HG03442 (cell line): ENCODE measurements around the gene NUP210L.
"Not testable (repeated sequence)": the region's sequence is repeated elsewhere in the genome, so short reads cannot be mapped to it uniquely, and the experiment has no call there.

Experiments
- ATAC-seq: cut with Tn5 transposase; IDR thresholded peaks from one replicate; pipeline ENCODE4 v1.9.1; 2021; ENCODE audit warnings: mild to moderate bottlenecking, moderate library complexity; ENCODE audit not compliant: unreplicated experiment

The NUP210L gene

DNA sequence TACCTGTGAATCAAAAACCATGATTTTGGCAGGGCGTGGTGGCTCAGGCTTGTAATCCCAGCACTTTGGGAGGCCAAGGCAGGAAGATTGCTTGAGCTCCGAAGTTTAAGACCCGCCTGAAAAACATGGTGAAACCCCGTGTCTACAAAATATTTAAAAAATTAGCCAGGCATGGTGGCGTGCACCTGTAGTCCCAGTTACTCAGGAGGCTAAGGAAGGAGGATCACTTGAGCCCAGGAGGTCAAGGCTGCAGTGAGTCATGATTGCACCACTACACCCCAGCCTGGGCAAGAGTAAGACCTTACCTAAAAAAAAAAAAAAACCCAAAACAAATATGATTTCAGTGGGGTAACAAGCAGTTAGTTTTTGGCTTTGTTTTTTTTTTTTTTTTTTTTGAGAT lies 54.7 kb downstream of the NUP210L start:
- ATAC-seq, result not testable (repeated sequence)

- ATAC-seq, result no peak
These were observed 57.0 kb downstream of the NUP210L start for GRCh38 chr1:154097873-154098272.

DNA sequence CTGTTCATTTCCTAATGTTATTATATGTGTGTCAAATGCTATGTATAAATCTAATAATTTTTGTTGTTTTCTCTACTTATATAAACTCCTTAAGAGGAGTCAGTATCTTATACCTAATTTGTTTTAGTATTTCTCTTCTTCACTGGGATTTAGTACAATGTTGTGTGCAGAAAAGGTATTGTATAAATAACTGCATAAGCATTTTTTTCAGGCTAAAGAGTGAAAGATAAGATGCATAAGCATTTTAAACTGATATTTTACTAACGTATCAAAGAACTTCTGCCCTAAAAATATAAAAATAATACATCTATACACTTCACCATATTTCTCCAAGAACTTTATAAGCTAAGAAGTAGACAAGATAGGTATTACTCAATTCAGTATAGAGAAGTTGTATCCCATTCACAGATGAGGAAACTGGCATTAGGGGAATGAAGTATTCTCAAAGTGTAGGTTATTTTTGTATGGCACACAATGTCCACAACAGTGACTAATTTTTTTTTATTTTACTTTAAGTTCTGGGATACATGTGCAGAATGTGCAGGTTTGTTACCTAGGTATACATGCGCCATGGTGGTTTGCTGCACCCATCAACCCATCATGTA lies 59.3 kb downstream of the NUP210L start:
- no peak for ATAC-seq

- no peak for ATAC-seq
These were observed 60.5 kb downstream of the NUP210L start for GRCh38 chr1:154094411-154094810.

DNA sequence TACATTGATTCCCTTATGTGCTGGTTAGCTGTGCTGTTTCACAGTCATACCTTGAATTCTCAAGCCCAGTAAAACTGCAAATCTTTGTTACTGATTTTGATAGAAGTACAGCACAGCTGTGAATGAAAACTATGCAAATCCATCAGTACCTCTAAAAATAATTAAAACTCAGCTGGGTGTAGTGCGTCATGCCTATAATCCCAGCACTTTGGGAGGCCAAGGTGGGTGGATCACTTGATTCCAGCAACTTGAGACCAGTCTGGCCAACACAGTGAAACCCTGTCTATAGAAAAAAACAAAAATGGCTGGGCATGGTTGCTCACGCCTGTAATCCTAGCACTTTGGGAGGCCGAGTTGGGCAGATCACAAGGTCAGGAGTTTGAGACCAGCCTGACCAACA lies 61.2 kb downstream of the NUP210L start:
- ATAC-seq, result no peak

DNA sequence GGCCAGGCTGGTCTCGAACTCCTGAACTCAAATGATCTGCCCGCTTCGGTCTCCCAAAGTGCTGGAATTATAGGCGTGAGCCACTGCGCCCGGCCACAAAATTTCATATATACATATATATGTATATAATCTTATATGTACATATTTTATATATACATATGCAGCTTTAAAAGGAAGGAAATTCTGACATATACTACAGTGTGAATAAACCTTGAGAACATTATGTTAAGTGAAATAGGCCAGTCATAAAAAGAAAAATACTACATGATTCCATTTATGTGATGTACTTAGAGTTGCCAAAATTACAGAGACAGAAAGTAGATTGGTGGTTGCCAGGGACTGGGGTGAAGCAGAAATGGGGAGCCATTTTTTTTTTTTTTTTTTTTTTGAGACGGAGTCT lies 63.2 kb downstream of the NUP210L start:
- ATAC-seq, result no peak

DNA sequence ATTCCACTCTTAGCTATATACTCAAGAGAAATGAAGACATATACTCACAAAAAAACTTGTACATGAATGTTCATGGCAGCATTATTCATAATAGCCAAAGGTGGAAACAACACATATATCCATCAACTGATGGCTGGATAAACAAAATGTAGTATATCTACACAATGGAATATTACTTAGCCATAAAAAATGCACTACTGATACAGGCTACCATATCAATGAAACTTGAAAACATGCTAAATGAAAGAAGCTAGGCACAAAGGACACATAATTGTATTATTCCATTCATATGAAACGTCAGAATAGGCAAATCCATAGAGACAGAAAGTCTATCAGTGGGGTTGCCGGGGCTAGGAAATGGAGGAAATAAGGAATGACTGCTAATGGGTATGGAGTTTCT lies 67.3 kb downstream of the NUP210L start:
- ATAC-seq, result no peak

- not testable (repeated sequence) for ATAC-seq
These were observed 71.8 kb downstream of the NUP210L start for GRCh38 chr1:154083057-154083456.

- no peak for ATAC-seq
These were observed 73.3 kb downstream of the NUP210L start for GRCh38 chr1:154081386-154082126.

DNA sequence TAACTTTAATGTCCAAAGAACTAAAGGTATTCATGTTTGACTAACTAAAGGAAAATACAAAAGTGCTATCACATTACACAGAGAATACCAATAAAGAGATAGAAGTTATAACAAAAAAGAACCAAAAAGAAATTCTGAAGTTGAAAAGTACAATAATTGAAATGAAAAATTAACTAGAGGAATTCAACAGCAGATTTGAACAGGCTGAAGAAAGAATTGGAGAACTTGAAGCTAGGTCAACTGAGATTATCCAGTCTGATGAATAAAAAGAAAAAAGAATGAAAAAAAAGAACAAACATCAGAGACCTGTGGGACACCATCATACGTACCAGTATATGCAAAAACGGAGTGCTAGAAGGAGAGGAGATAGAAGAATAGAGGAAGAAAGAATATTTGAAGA lies 78.5 kb downstream of the NUP210L start:
- no peak for ATAC-seq

- ATAC-seq, result no peak
These were observed 79.1 kb downstream of the NUP210L start for GRCh38 chr1:154075746-154076145.

DNA sequence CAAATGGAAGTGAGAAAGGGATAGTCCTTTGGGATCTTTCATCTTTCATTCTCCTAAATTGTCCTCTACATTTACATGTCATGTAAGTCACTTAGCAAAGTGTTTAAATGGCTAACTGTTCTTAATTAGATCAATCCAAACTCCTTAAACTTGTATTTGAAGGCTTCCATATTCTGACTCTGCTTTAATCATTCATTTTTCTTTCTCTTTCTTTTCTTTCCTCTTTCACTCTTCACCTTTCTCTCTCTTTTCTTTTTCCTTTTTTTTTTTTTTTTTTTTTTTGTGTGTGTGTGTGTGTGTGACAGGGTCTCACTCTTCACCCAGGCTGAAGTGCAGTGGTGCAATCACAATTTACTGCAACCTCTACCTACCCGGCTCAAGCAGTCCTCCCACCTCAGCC lies 92.6 kb downstream of the NUP210L start:
- ATAC-seq, result no peak

GRCh38 chr1:154047436-154047835 lies 107.4 kb downstream of the NUP210L start:
- not testable (repeated sequence) for ATAC-seq

- ATAC-seq, result not testable (repeated sequence)
These were observed 121.2 kb downstream of the NUP210L start for GRCh38 chr1:154033697-154034096.

- ATAC-seq, result no peak
These were observed 134.9 kb downstream of the NUP210L start for GRCh38 chr1:154019940-154020339.

DNA sequence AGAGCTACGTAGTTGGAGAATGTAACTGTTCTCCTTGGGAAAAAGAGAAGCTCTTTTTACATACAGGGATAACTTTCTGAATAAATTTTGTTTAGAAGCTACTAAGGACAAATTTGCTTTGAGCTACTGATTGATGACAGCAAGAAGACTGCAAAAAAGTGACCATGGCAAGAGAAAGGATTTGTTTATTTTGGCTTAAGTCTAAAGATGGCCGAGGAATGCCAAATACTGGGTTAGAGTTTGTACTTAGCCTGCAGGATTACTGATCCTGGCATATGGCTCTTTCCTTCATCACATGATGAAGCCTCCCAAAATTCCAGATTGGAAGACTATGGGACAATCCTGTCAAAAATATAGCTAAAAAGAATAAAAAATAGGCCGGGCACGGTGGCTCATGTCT lies 135.6 kb downstream of the NUP210L start:
- no peak for ATAC-seq

DNA sequence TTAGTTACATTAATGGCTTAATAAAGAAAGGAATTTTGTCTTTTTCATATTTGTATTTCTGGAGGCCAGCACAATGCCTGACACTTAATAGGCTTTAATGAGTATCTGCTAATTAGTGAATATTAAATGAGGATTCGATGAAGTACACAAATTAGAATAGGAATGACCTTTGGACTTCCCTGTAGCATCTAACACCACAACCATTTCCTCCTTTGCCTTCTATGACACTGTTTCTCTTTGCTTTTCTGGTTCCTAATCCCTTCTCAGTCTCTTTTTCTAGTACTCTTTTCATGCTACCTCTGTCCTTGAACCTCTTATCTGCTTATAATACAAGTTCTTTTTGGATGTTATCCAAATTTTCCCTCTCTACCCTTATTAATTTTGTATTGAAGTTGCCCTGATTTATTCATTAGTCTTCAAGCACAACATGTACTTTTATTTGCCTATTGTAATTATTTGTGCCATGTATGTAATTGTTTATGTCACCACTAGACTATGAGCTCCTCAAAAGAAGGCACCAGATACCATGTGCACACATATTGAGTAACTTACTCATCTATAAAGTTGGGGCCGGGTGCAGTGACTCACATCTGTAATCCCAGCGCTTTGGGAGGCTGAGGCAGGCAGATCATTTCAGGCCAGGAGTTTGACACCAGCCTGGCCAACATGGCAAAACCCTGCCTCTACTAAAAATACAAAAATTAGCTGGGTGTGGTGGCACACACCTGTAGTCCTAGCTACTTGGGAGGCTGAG lies 140.5 kb downstream of the NUP210L start:
- no peak for ATAC-seq

GRCh38 chr1:154012543-154012942 lies 142.3 kb downstream of the NUP210L start:
- ATAC-seq, result not testable (repeated sequence)

GRCh38 chr1:154012129-154012528 lies 142.7 kb downstream of the NUP210L start:
- no peak for ATAC-seq

GRCh38 chr1:154006136-154006535 lies 148.7 kb downstream of the NUP210L start:
- no peak for ATAC-seq

GRCh38 chr1:154000420-154000819 lies 154.5 kb downstream of the NUP210L start:
- ATAC-seq, result no peak

- not testable (repeated sequence) for ATAC-seq
These were observed 158.0 kb downstream of the NUP210L start for GRCh38 chr1:153996882-153997281.
